ENCODE results near the gene TENM4.

GRCh38 chr11:78943154-78943553, 497.7 kb downstream of the TENM4 start:
- TF ChIP-seq TAF1 (IDR thresholded peaks at IDR 0.05; ENCODE audit: low read depth): no peak
- no peak for TF ChIP-seq MAX (IDR thresholded peaks at IDR 0.05)
- no peak for TF ChIP-seq EP300 (IDR thresholded peaks at IDR 0.05; ENCODE audit: borderline replicate concordance)
- TF ChIP-seq TCF12 (IDR thresholded peaks at IDR 0.05; ENCODE audit: low read depth): no peak
- no peak for TF ChIP-seq CREB1 (IDR thresholded peaks at IDR 0.05; ENCODE audit: low read depth)

Data from Ishikawa (cell line).